ENCODE measurements around the gene ETV7. TPM values are rescaled to one million over a fixed set of nuclear protein-coding genes. Genes with fewer than 3 reads are reported as not detected.

The ETV7 gene
- polyA plus RNA-seq, 3 donors: 0.10 to 2.2 (median 1.5) TPM

- no peak overlapping the region for H3K27ac Mint-ChIP-seq
Measured at GRCh38 chr6:36374194-36374593, 13.3 kb downstream of the ETV7 start.

GRCh38 chr6:36373368-36374019 is 14.0 kb downstream of the ETV7 start:
- Mint-ChIP-seq H3K27me3 (ENCODE audit: low read depth in 3 of 3) (peaks cover 3 to 6% (median 3%) of the 10 kb centered on the region in 3 donors), H3K4me3 (no peak overlapping the region), H3K4me1 (peaks cover 31% of the 10 kb centered on the region), H3K9me3 (no peaks in the 10 kb centered on the region), H3K27ac (no peak overlapping the region), H3K36me3 (peaks cover 3 to 22% of the 10 kb centered on the region in 2 donors)
- DNase-seq: no peak
- Histone ChIP-seq H3K36me3 (replicated peaks in 1 of 2; ENCODE audit: control insufficient read depth in 1 of 2, insufficient read depth in 2 of 2, low read length in 2 of 2) (no peaks in the 10 kb centered on the region), H3K4me3 (replicated peaks in 1 of 3; ENCODE audit: low read depth in 2 of 3, low read length in 3 of 3) (no peak overlapping the region), H2AFZ (ENCODE audit: insufficient read depth, low read depth, low read length, poor library complexity, severe bottlenecking) (no peak overlapping the region), H3K4me2 (replicated peaks; ENCODE audit: extremely low read depth, low read length, poor library complexity, severe bottlenecking) (no peak overlapping the region), H3K9me3 (replicated peaks in 1 of 2; ENCODE audit: control insufficient read depth in 1 of 2, insufficient read depth in 1 of 2, low read length in 2 of 2) (no peaks in the 10 kb centered on the region), H3K79me2 (ENCODE audit: insufficient read depth, low read length) (no peaks in the 10 kb centered on the region), H3K9ac (ENCODE audit: insufficient read depth, low read length, poor library complexity, severe bottlenecking) (no peak overlapping the region), H3K4me1 (ENCODE audit: control insufficient read depth in 1 of 2, insufficient read depth in 2 of 2, low read length in 2 of 2) (peaks cover 22 to 28% of the 10 kb centered on the region in 2 donors), H3K27ac (ENCODE audit: low read depth in 1 of 2, low read length in 2 of 2) (no peak overlapping the region), H3K27me3 (ENCODE audit: control insufficient read depth in 2 of 2, insufficient read depth in 2 of 2, low read length in 2 of 2) (no peaks in the 10 kb centered on the region), H4K20me1 (ENCODE audit: insufficient read depth, low read length) (no peaks in the 10 kb centered on the region)
- 49% methylated on average over 8 of the region's 15 CpGs for WGBS (ENCODE audit: insufficient coverage)
- no peak for TF ChIP-seq CTCF (IDR thresholded peaks at IDR 0.05)
- intact Hi-C loops (cut with micrococcal nuclease): no loop called here

More at GRCh38 chr6:36374194-36374593, 13.3 kb downstream of the ETV7 start:
- Histone ChIP-seq H3K27me3 (ENCODE audit: control insufficient read depth in 2 of 2, insufficient read depth in 2 of 2, low read length in 2 of 2) (no peaks in the 10 kb centered on the region), H3K9ac (ENCODE audit: insufficient read depth, low read length, poor library complexity, severe bottlenecking) (no peak overlapping the region), H3K27ac (ENCODE audit: low read depth in 1 of 2, low read length in 2 of 2) (no peak overlapping the region), H3K4me3 (replicated peaks in 1 of 3; ENCODE audit: low read depth in 2 of 3, low read length in 3 of 3) (no peak overlapping the region), H3K4me1 (ENCODE audit: control insufficient read depth in 1 of 2, insufficient read depth in 2 of 2, low read length in 2 of 2) (peaks cover 15 to 21% of the 10 kb centered on the region in 2 donors), H3K79me2 (ENCODE audit: insufficient read depth, low read length) (no peaks in the 10 kb centered on the region), H3K36me3 (replicated peaks in 1 of 2; ENCODE audit: control insufficient read depth in 1 of 2, insufficient read depth in 2 of 2, low read length in 2 of 2) (no peaks in the 10 kb centered on the region), H2AFZ (ENCODE audit: insufficient read depth, low read depth, low read length, poor library complexity, severe bottlenecking) (no peak overlapping the region), H3K4me2 (replicated peaks; ENCODE audit: extremely low read depth, low read length, poor library complexity, severe bottlenecking) (no peak overlapping the region), H3K9me3 (replicated peaks in 1 of 2; ENCODE audit: control insufficient read depth in 1 of 2, insufficient read depth in 1 of 2, low read length in 2 of 2) (no peaks in the 10 kb centered on the region), H4K20me1 (ENCODE audit: insufficient read depth, low read length) (no peaks in the 10 kb centered on the region)
- intact Hi-C loops (cut with micrococcal nuclease): no loop called here
- Mint-ChIP-seq H3K27me3 (ENCODE audit: low read depth in 3 of 3) (peaks cover 3 to 9% (median 3%) of the 10 kb centered on the region in 3 donors), H3K4me1 (peaks cover 24% of the 10 kb centered on the region), H3K4me3 (no peak overlapping the region), H3K9me3 (no peaks in the 10 kb centered on the region), H3K36me3 (peaks cover 3 to 26% of the 10 kb centered on the region in 2 donors)
- no peak for TF ChIP-seq CTCF (IDR thresholded peaks at IDR 0.05)
- 100% methylated on average over 1 of the region's 4 CpGs for WGBS (ENCODE audit: insufficient coverage)
- DNase-seq: no peak

Data from CD14-positive monocyte (primary cell).